H1 (cell line): ENCODE measurements around the gene TRMT61A. TPM values are rescaled to one million over a fixed set of nuclear protein-coding genes. Genes with fewer than 3 reads are reported as not detected.

Experiments
- CTCF ChIA-PET: fragments of 300-600 bp; sonication (Branson Sonifier 250); formaldehyde crosslinking; loops from one replicate; lab custom pipeline; 2021; ENCODE audit not compliant: partially characterized antibody; lab: Charles Lee
- POLR2A ChIA-PET: fragments of 300-600 bp; sonication (Branson Sonifier 250); formaldehyde crosslinking; loops from one replicate; lab custom pipeline; 2021; ENCODE audit warnings: inconsistent platforms; ENCODE audit not compliant: partially characterized antibody; lab: Charles Lee
- DNase-seq, 2 experiments: peaks; one replicate each; pipeline versions ENCODE4 v3.0.0 to v3.0.0-alpha.2; 2010 to 2022; ENCODE audit warnings: low spot score in 2 of 2, low read depth in 1 of 2, mixed read lengths in 1 of 2
- FAIRE-seq: peaks from 2 replicates; lab custom pipeline; 2011; peaks lifted over from hg19 to GRCh38; lab: Jason Lieb, UNC
- H2AFZ ChIP-seq: 2 replicates; pipeline ENCODE4 v1.8.1; 2012; ENCODE audit warnings: low read length, inconsistent platforms
- H2AK5ac ChIP-seq: 2 replicates; pipeline ENCODE4 v1.6.1; 2013; ENCODE audit warnings: low read depth, low read length
- H2BK120ac ChIP-seq: replicated peaks from 2 replicates; pipeline ENCODE3; 2013; ENCODE audit warnings: low read depth, low read length, inconsistent platforms
- H2BK12ac ChIP-seq: 2 replicates; pipeline ENCODE4 v1.6.1; 2013; ENCODE audit warnings: low read depth, low read length
- H2BK15ac ChIP-seq: 2 replicates; pipeline ENCODE4 v1.6.1; 2013; ENCODE audit warnings: low read length
- H2BK20ac ChIP-seq: 2 replicates; pipeline ENCODE4 v1.6.1; 2013; ENCODE audit warnings: low read length
- H2BK5ac ChIP-seq: 2 replicates; pipeline ENCODE4 v1.6.1; 2013; ENCODE audit warnings: low read depth, low read length
- H3K14ac ChIP-seq: 2 replicates; pipeline ENCODE4 v1.6.1; 2013; ENCODE audit warnings: inconsistent platforms; ENCODE audit not compliant: insufficient read length
- H3K18ac ChIP-seq: 2 replicates; pipeline ENCODE4 v1.6.1; 2013; ENCODE audit warnings: low read length; ENCODE audit errors: extremely low read depth
- H3K23ac ChIP-seq: 2 replicates; pipeline ENCODE4 v1.6.1; 2013; ENCODE audit warnings: inconsistent platforms; ENCODE audit not compliant: insufficient read length
- H3K23me2 ChIP-seq: 2 replicates; pipeline ENCODE4 v1.6.1; 2013; ENCODE audit warnings: low read depth, low read length
- H3K27ac ChIP-seq: 2 replicates; pipeline ENCODE4 v1.6.1; 2011; ENCODE audit warnings: low read depth, low read length, inconsistent platforms
- H3K27me3 ChIP-seq, 4 experiments: replicated peaks in 1 of 4; 1 replicate in 1 of 4; 2 replicates in 3 of 4; pipeline versions ENCODE4 v1.6.1 to v1.8.1; 2011 to 2013; ENCODE audit warnings: low read length in 3 of 4, mild to moderate bottlenecking in 3 of 4, inconsistent platforms in 2 of 4, mixed read lengths in 2 of 4, moderate library complexity in 1 of 4; ENCODE audit not compliant: control insufficient read depth in 3 of 4, insufficient read depth in 3 of 4; ENCODE audit errors: extremely low read depth in 1 of 4
- H3K36me3 ChIP-seq, 4 experiments: 2 replicates each; pipeline versions ENCODE4 v1.6.1 to v1.8.1; 2011 to 2013; ENCODE audit warnings: mild to moderate bottlenecking in 4 of 4, low read length in 3 of 4, moderate library complexity in 2 of 4, control low read depth in 1 of 4, inconsistent platforms in 1 of 4; ENCODE audit not compliant: insufficient read depth in 4 of 4, control insufficient read depth in 2 of 4
- H3K4ac ChIP-seq: replicated peaks from 2 replicates; pipeline ENCODE3; 2013; ENCODE audit warnings: low read length, low read depth, mixed read lengths, inconsistent platforms; ENCODE audit not compliant: insufficient read length
- H3K4me1 ChIP-seq, 4 experiments: replicated peaks in 1 of 4; 1 replicate in 1 of 4; 2 replicates in 3 of 4; pipeline versions ENCODE4 v1.6.1 to v1.8.1; 2011 to 2013; ENCODE audit warnings: low read length in 3 of 4, inconsistent platforms in 2 of 4, mixed read lengths in 1 of 4; ENCODE audit not compliant: insufficient read depth in 4 of 4, control insufficient read depth in 3 of 4
- H3K4me2 ChIP-seq, 2 experiments: 2 replicates each; pipeline versions ENCODE4 v1.6.1 to v1.8.1; 2011 to 2013; ENCODE audit warnings: low read depth in 2 of 2, low read length in 2 of 2, control low read depth in 1 of 2, inconsistent platforms in 1 of 2, mild to moderate bottlenecking in 1 of 2; ENCODE audit not compliant: insufficient read depth in 1 of 2
- H3K4me3 ChIP-seq, 4 experiments: fragments of 200-600, 300-600 bp in 1 of 4; sonication (generic), shearing (Covaris generic), sonication (Bioruptor Twin) in 1 of 4; 2 replicates each; pipeline versions ENCODE4 v1.5.1 to v1.8.1; 2011 to 2016; ENCODE audit warnings: low read length in 4 of 4, low read depth in 3 of 4, control low read depth in 2 of 4, inconsistent platforms in 2 of 4, mild to moderate bottlenecking in 2 of 4, mixed read lengths in 1 of 4, moderate library complexity in 1 of 4; ENCODE audit not compliant: insufficient read depth in 2 of 4; ENCODE audit errors: extremely low read depth in 1 of 4
- H3K56ac ChIP-seq: replicated peaks from 2 replicates; pipeline ENCODE3; 2013; ENCODE audit warnings: low read depth, mild to moderate bottlenecking, mixed read lengths, low read length, inconsistent platforms; ENCODE audit not compliant: insufficient read length
- H3K79me1 ChIP-seq: 2 replicates; pipeline ENCODE4 v1.6.1; 2013; ENCODE audit warnings: low read depth, low read length, control low read depth
- H3K79me2 ChIP-seq, 2 experiments: 2 replicates each; pipeline versions ENCODE4 v1.6.1 to v1.8.1; 2012 to 2013; ENCODE audit warnings: low read length in 2 of 2, mild to moderate bottlenecking in 2 of 2, inconsistent platforms in 1 of 2; ENCODE audit not compliant: insufficient read depth in 2 of 2, control insufficient read depth in 1 of 2
- H3K9ac ChIP-seq, 4 experiments: replicated peaks in 1 of 4; 1 replicate in 1 of 4; 2 replicates in 3 of 4; pipeline versions ENCODE4 v1.6.1 to v1.8.1; 2011 to 2013; ENCODE audit warnings: low read depth in 3 of 4, low read length in 3 of 4, control low read depth in 2 of 4, mild to moderate bottlenecking in 2 of 4, moderate library complexity in 2 of 4, inconsistent platforms in 1 of 4; ENCODE audit errors: extremely low read depth in 1 of 4
- H3K9me3 ChIP-seq, 2 experiments: 2 replicates each; pipeline versions ENCODE4 v1.6.1 to v1.8.1; 2012 to 2013; ENCODE audit warnings: mild to moderate bottlenecking in 2 of 2, moderate library complexity in 2 of 2, control low read depth in 1 of 2, inconsistent platforms in 1 of 2, low read depth in 1 of 2, low read length in 1 of 2, mixed read lengths in 1 of 2; ENCODE audit not compliant: insufficient read depth in 2 of 2
- H4K20me1 ChIP-seq, 2 experiments: replicated peaks in 1 of 2; 2 replicates each; pipeline versions ENCODE3 to v1.8.1; 2011 to 2013; ENCODE audit warnings: inconsistent platforms in 2 of 2, low read length in 2 of 2, mild to moderate bottlenecking in 1 of 2; ENCODE audit not compliant: insufficient read depth in 2 of 2, control insufficient read depth in 1 of 2
- H4K5ac ChIP-seq: 2 replicates; pipeline ENCODE4 v1.6.1; 2013; ENCODE audit warnings: low read length, low read depth, mixed read lengths, inconsistent platforms; ENCODE audit not compliant: insufficient read length
- H4K8ac ChIP-seq: 2 replicates; pipeline ENCODE4 v1.8.0; 2013; ENCODE audit warnings: mild to moderate bottlenecking, moderate library complexity, low read length, inconsistent platforms; ENCODE audit not compliant: insufficient read depth; ENCODE audit errors: extremely low read depth
- H4K91ac ChIP-seq: replicated peaks from 2 replicates; pipeline ENCODE3; 2013; ENCODE audit warnings: low read length, mixed read lengths, inconsistent platforms; ENCODE audit not compliant: insufficient read length
- CREB1 ChIP-seq: IDR thresholded peaks from 2 replicates; pipeline ENCODE4 v1.6.1; 2012; ENCODE audit warnings: inconsistent platforms
- EP300 ChIP-seq, 2 experiments: IDR thresholded peaks; 1 replicate in 1 of 2; 2 replicates in 1 of 2; pipeline ENCODE4 v1.6.1; 2011 to 2012; ENCODE audit warnings: low read depth in 2 of 2, low read length in 2 of 2, mild to moderate bottlenecking in 2 of 2, borderline replicate concordance in 1 of 2, inconsistent platforms in 1 of 2, moderate library complexity in 1 of 2
- EZH2 ChIP-seq: fragments of 200-600 bp; sonication (generic); IDR thresholded peaks from 2 replicates; pipeline ENCODE4 v1.7.1; 2012; ENCODE audit warnings: low read depth, mild to moderate bottlenecking, moderate library complexity, low read length, inconsistent platforms; ENCODE audit not compliant: severe bottlenecking
- GTF2F1 ChIP-seq: IDR thresholded peaks from 2 replicates; pipeline ENCODE4 v1.6.1; 2012; ENCODE audit warnings: low read depth, low read length, improper control_type of control experiment, borderline replicate concordance
- KDM1A ChIP-seq: fragments of 200-600, 300-600 bp; sonication (generic); IDR thresholded peaks from 2 replicates; pipeline ENCODE4 v1.7.1; 2016; ENCODE audit warnings: mild to moderate bottlenecking, low read length, borderline replicate concordance
- KDM4A ChIP-seq: IDR thresholded peaks from one replicate; pipeline ENCODE4 v1.7.1; 2012; ENCODE audit warnings: low read depth, mild to moderate bottlenecking, moderate library complexity, low read length, inconsistent platforms; ENCODE audit not compliant: severe bottlenecking
- MAFK ChIP-seq: IDR thresholded peaks from 2 replicates; pipeline ENCODE4 v1.6.1; 2012; ENCODE audit warnings: low read depth, mild to moderate bottlenecking, improper control_type of control experiment, low read length
- POU5F1 ChIP-seq: IDR thresholded peaks from 2 replicates; pipeline ENCODE4 v1.6.1; 2011; ENCODE audit warnings: low read depth, mild to moderate bottlenecking, low read length, moderate library complexity
- RNF2 ChIP-seq: fragments of 200-900, 300-1000 bp; sonication (generic); IDR thresholded peaks from 2 replicates; pipeline ENCODE4 v1.7.1; 2016; ENCODE audit warnings: borderline replicate concordance, low read depth, mild to moderate bottlenecking, antibody characterized with exemption, low read length; ENCODE audit not compliant: poor library complexity, severe bottlenecking; ENCODE audit errors: missing control alignments
- SP2 ChIP-seq: IDR thresholded peaks from 2 replicates; pipeline ENCODE4 v1.6.1; 2012; ENCODE audit warnings: mild to moderate bottlenecking, low read length, inconsistent platforms
- WGBS, 2 experiments: shearing (Covaris generic) in 1 of 2; methylation state at CpG; one replicate each; pipeline versions ENCODE4 v1.1.6 to v1.1.7; 2013 to 2015; ENCODE audit warnings: low lambda C conversion rate in 2 of 2, mixed read lengths in 2 of 2, inconsistent platforms in 1 of 2, low coverage in 1 of 2, missing lambda C conversion rate in 1 of 2; ENCODE audit not compliant: insufficient replicate concordance in 2 of 2, insufficient coverage in 1 of 2, insufficient read length in 1 of 2; ENCODE audit errors: extremely low coverage in 1 of 2, missing lambda C conversion rate in 1 of 2; 5-methylcytosine and 5-hydroxymethylcytosine counted together
- polyA plus RNA-seq, 7 experiments: library from polyadenylated mRNA; depleted of rRNA in 3 of 7; stranded (reverse) in 5 of 7; unstranded in 2 of 7; fragments of >200 nt in 5 of 7; fragments of 200-250 nt in 2 of 7; gene quantifications; 1 replicate in 5 of 7; 2 replicates in 1 of 7; 4 replicates in 1 of 7; pipeline versions ENCODE4 v1.2.1 to v1.2.3, GENCODE V29; 2011 to 2013; ENCODE audit warnings: missing spikeins in 2 of 7, mixed read lengths in 2 of 7
- total RNA-seq: library from RNA; stranded (reverse); fragmentation: NEBNext Ultra II Directional; extraction: Animal tissue kit (Norgen Biotek cat#: 25700); gene quantifications from 2 replicates; pipeline ENCODE4 v1.2.1, GENCODE V29; 2021

Gene TRMT61A
- total and polyA plus RNA-seq, 2 of the 8 experiments (the other 6 are each of a cell fraction or from before 2014, with no cell fraction given): 15.8 to 19.0 TPM

- peak overlapping the region; percentile 15 for H4K91ac ChIP-seq
- CTCF ChIA-PET: interaction anchor here (0.7 to 31.3 kb wide), 14 partner anchors 9 to 195 kb away, joined by 3 to 921 read pairs (median 4); partner anchors contain the start of genes BAG5 and TRMT61A
- H4K20me1 ChIP-seq: peaks cover 10 to 21% of the 10 kb centered on the region in 2 experiments
- DNase-seq: peak in 1 of 2 experiments; percentile 93
- no peak overlapping the region for H3K14ac ChIP-seq
- H4K5ac ChIP-seq: no peak overlapping the region
- H2BK5ac ChIP-seq: 0 out of 2 replicates have a peak overlapping the region, but pooled peaks have one; percentile 52
- peaks cover 14% of the 10 kb centered on the region; the same call in 1 of the 2 replicates for H3K23me2 ChIP-seq
- H3K4me3 ChIP-seq: no peak overlapping the region
- H2AK5ac ChIP-seq: no peak overlapping the region
- H3K23ac ChIP-seq: no peak overlapping the region
- peaks cover 0 to 2% of the 10 kb centered on the region in 2 experiments; a peak in 1 of 4 replicates for H3K79me2 ChIP-seq
- peaks cover 0 to 27% (median 18%) of the 10 kb centered on the region in 4 experiments; a peak in 6 of 7 replicates for H3K4me1 ChIP-seq
- H3K9ac ChIP-seq: peak overlapping the region in 2 of 4 experiments; percentile 2 to 12; a peak in 1 of 7 replicates
- POLR2A ChIA-PET: interaction anchor here (0.5 to 12.6 kb wide), 9 partner anchors 8 to 270 kb away, joined by 3 to 844 read pairs (median 3); partner anchors contain the start of genes BAG5, COA8 and TRMT61A
- peaks cover 0 to 4% (median 4%) of the 10 kb centered on the region in 4 experiments; a peak in 6 of 7 replicates for H3K27me3 ChIP-seq
- H3K27ac ChIP-seq: no peak overlapping the region
- H3K56ac ChIP-seq: no peak overlapping the region
- 52% methylated on average over 9 of the region's 9 CpGs; no CpG with 5 or more reads in 1 of the 2 experiments for WGBS, 2 experiments
- H3K4ac ChIP-seq: no peak overlapping the region
- peak; percentile 68 for FAIRE-seq
- H4K8ac ChIP-seq: no peak overlapping the region; the same call in 1 of the 2 replicates
- H3K79me1 ChIP-seq: no peaks in the 10 kb centered on the region
- H3K9me3 ChIP-seq: no peaks in the 10 kb centered on the region
- H3K36me3 ChIP-seq: peaks cover 8 to 23% (median 17%) of the 10 kb centered on the region in 4 experiments; a peak in 7 of 8 replicates
- no peak overlapping the region for H2BK20ac ChIP-seq
- no peak overlapping the region for H2BK120ac ChIP-seq
- H2AFZ ChIP-seq: no peak overlapping the region
- no peak overlapping the region for H2BK12ac ChIP-seq
- H3K18ac ChIP-seq: no peak overlapping the region
- H2BK15ac ChIP-seq: peak overlapping the region; percentile 53; the same call in 1 of the 2 replicates
- H3K4me2 ChIP-seq: peak overlapping the region in 1 of 2 experiments; percentile 37; a peak in 1 of 4 replicates
- no peak for TF ChIP-seq RNF2
- TF ChIP-seq POU5F1: no peak
- TF ChIP-seq CREB1: no peak
- no peak for TF ChIP-seq MAFK
- no peak for TF ChIP-seq EZH2
- no peak for TF ChIP-seq KDM1A
- TF ChIP-seq EP300 (IDR thresholded peaks at IDR 0.05; ENCODE audit: borderline replicate concordance in 1 of 2, low read depth in 2 of 2, low read length in 2 of 2): no peak
- no peak for TF ChIP-seq GTF2F1
- TF ChIP-seq SP2: no peak
- no peak for TF ChIP-seq KDM4A
Observed at GRCh38 chr14:103518422-103519042, 10.5 kb upstream of the TRMT61A start.
